ENCODE measurements around the gene NFIC. TPM values are rescaled to one million over a fixed set of nuclear protein-coding genes. Genes with fewer than 3 reads are reported as not detected.

Gene NFIC
- total RNA-seq, 1 donor from 2014 or later, result 12.7 TPM

Other genes starting within 250 kb of the NFIC start
- 140 TPM in 2 replicates for gene GNA15, start 230.6 kb upstream of the NFIC start, total RNA-seq
- 179 TPM in 2 replicates for gene S1PR4, start 187.8 kb upstream of the NFIC start, total RNA-seq
- gene NCLN, start 180.7 kb upstream of the NFIC start, total RNA-seq, result 68.4 and 80.6 TPM in 2 replicates
- 0.15 and 0.61 TPM in 2 replicates for gene CELF5, start 141.9 kb upstream of the NFIC start, total RNA-seq
- 0.54 TPM in 1 of 2 replicates, not detected in the other for gene SMIM24, start 113.9 kb downstream of the NFIC start, total RNA-seq
- gene SMIM44, start 116.9 kb downstream of the NFIC start, total RNA-seq, result not detected in 2 replicates
- 16.9 and 19.4 TPM in 2 replicates for gene DOHH, start 134.1 kb downstream of the NFIC start, total RNA-seq
- 63.0 and 63.1 TPM in 2 replicates for gene FZR1, start 139.7 kb downstream of the NFIC start, total RNA-seq
- 5.0 and 7.6 TPM in 2 replicates for gene TEKTIP1, start 172.6 kb downstream of the NFIC start, total RNA-seq
- 89.0 and 92.8 TPM in 2 replicates for gene MFSD12, start 191.0 kb downstream of the NFIC start, total RNA-seq
- 41.5 and 44.3 TPM in 2 replicates for gene HMG20B, start 206.4 kb downstream of the NFIC start, total RNA-seq
- gene GIPC3, start 218.9 kb downstream of the NFIC start, total RNA-seq, result 0.95 and 0.98 TPM in 2 replicates
- 0.39 and 1.1 TPM in 2 replicates for gene TBXA2R, start 240.3 kb downstream of the NFIC start, total RNA-seq